Stimulated activated effector memory CD8-positive, alpha-beta T cell treated with anti-CD3 and anti-CD28 coated beads, Interleukin-12 subunit alpha, Interleukin-12 subunit beta, amount 100 ng/mL, for 72 hours (primary cell): ENCODE measurements around the gene HADHA.

ENCODE experiments used
- ATAC-seq: fragments of 150-1000 bp; cut with Tn5 transposase; 2 replicates; pipeline ENCODE4 v1.10.0; 2021
- DNase-seq, 2 donors: peaks; one replicate each; pipeline ENCODE4 v3.0.0; 2021 to 2022; ENCODE audit warnings: low spot score in 2 of 2
- H3K27ac Mint-ChIP-seq: one replicate; pipeline ENCODE4 v1.8.0; 2022; ENCODE audit warnings: mild to moderate bottlenecking, mixed read lengths
- H3K36me3 Mint-ChIP-seq: one replicate; pipeline ENCODE4 v1.8.0; 2022; ENCODE audit warnings: mild to moderate bottlenecking, mixed read lengths
- H3K4me1 Mint-ChIP-seq: one replicate; pipeline ENCODE4 v1.8.0; 2022; ENCODE audit warnings: mixed read lengths
- H3K4me3 Mint-ChIP-seq: one replicate; pipeline ENCODE4 v1.8.0; 2022; ENCODE audit warnings: mild to moderate bottlenecking, mixed read lengths
- H3K9me3 Mint-ChIP-seq: one replicate; pipeline ENCODE4 v1.8.0; 2022; ENCODE audit warnings: mixed read lengths

Gene HADHA

DNA sequence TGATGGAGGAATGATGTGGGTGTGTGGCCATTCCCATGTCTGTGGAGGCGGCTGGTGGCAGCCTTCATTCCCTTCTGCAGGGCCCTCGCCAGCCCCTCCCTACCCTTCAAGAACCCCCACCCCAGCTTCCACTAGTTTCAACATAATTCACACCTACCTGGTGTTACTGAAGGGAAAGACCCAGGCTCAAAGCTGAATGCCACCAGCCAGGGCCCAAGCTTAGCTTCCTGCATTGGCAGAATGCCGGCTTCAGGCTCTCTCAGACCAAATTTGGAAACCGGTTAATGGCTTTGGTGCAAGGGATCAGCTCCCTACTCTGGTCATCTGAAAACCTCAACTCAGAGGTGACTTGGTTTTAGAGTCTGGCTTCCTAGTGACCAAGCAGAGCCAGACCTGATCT lies 54.7 kb downstream of the HADHA start:
- Mint-ChIP-seq H3K4me1 (peaks cover 15% of the 10 kb centered on the region), H3K36me3 (peaks cover 39% of the 10 kb centered on the region), H3K9me3 (no peaks in the 10 kb centered on the region), H3K4me3 (no peak overlapping the region), H3K27ac (peak overlapping the region; percentile 3)
- no peak for ATAC-seq
- DNase-seq = no peak

DNA sequence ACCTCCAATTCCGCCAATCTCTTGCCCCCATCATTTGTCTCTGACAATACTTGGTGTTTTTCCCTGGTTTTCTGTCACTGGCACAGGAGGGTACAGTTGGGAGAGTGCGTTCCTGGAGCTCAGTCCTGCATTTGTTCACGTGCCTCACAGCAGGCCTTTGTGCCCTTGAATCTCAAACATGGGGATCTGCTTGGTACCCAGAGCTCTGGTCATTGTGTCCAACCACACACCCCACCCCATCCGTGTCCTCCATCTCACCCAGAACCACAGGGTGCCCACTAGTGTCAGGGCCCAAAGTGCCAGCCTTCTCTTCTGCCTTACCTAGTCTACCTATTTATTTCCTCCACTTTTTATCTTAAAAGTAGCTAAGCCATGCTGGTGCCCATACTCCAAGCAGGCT lies 55.3 kb downstream of the HADHA start:
- Mint-ChIP-seq H3K9me3 (no peaks in the 10 kb centered on the region), H3K36me3 (peaks cover 33% of the 10 kb centered on the region), H3K4me1 (peaks cover 15% of the 10 kb centered on the region), H3K27ac (peak overlapping the region; percentile 3), H3K4me3 (no peak overlapping the region)
- DNase-seq = no peak
- ATAC-seq = no peak

DNA sequence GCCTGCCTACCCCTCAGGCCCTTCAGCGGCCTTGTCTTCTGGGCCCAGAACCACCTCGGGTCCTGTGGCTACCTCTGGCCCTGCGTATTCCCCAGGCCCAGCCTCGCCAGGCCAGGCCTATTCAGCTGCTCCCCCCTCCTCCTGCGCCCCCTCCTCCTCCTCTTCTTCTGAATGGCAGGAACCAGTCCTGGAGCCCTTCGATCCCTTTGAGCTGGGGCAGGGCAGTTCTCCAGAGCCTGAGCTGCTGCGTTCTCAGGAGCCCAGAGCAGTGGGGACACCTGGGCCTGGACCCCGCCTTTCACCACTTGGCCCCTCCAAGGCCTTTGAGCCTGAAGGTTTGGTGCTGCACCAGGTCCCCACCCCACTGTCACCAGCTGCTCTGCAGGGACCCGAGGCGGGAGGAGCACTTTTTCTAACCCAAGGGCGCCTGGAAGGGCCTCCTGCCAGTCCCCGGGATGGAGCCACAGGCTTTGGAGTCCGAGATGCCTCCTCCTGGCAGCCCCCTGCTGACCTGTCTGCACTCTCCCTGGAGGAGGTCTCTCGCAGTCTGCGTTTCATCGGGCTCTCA lies 56.8 kb downstream of the HADHA start:
- Mint-ChIP-seq H3K9me3 (no peaks in the 10 kb centered on the region), H3K4me3 (no peak overlapping the region), H3K4me1 (peaks cover 11% of the 10 kb centered on the region), H3K36me3 (peaks cover 18% of the 10 kb centered on the region), H3K27ac (peak overlapping the region; percentile 3)
- no peak for ATAC-seq
- DNase-seq = no peak

DNA sequence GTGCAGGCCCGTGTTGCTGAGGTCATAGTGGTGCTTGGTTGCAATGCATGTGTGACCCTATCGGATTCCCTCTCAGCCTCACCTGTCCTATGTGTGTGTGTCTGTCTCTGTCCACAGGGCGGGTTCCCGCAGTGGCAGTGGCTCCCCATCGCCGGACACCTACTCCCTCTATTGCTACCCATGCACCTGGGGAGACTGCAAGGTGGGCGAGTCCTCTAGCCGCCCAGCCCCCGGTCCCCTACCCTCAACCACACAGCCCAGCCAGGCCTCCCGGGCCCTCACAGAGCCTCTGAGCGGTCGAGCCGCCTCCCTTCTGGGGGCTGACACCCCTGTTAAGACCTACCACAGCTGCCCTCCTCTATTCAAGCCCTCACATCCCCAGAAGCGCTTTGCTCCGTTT lies 57.3 kb downstream of the HADHA start:
- H3K36me3 Mint-ChIP-seq = peaks cover 13% of the 10 kb centered on the region
- peaks cover 11% of the 10 kb centered on the region for H3K4me1 Mint-ChIP-seq
- no peak for DNase-seq
- H3K4me3 Mint-ChIP-seq = no peak overlapping the region
- no peaks in the 10 kb centered on the region for H3K9me3 Mint-ChIP-seq
- no peak overlapping the region for H3K27ac Mint-ChIP-seq
- no peak for ATAC-seq

DNA sequence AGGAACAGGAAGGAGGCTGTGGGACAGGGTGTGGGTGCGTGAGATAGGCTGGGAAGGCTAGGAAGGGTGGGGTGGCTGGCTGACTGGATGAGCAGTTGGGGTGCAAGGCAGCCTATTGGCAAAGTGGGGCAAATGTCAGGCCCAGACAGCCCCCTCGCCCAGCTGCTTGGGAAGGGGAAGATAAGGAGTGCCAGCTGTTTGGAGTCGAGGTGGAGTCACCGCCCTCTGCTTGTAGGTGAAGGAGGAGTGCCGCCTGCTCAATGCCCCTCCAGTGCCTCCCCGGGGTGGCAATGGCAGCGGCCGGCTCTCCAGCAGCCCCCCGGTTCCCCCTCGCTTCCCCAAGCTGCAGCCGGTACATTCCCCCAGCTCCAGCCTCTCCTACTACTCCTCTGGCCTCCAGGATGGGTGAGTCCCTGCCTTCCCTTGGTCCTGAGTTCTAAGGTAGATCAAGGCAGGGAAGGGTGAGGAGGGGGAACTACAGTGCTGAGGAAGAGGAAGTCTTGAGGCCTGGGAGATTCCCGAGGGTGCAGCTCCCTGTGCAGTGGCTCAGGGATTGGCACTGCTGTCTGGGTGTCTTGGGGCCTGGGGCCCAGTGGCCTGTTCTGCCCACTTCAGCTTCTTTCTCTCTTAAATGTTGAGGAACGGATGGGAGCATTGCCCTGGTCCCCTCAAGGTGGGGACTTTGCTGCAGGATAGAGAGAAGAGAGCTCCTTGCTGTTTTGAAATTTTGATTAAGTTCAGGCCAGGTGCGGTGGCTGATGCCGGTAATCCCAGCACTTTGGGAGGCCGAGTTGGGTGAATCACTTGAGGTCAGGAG lies 58.3 kb downstream of the HADHA start:
- H3K4me3 Mint-ChIP-seq = peak overlapping the region; percentile 60
- DNase-seq (no peak), ATAC-seq (no peak)
- no peak overlapping the region for H3K27ac Mint-ChIP-seq
- H3K9me3 Mint-ChIP-seq = no peaks in the 10 kb centered on the region
- H3K4me1 Mint-ChIP-seq = peaks cover 11% of the 10 kb centered on the region
- peaks cover 6% of the 10 kb centered on the region for H3K36me3 Mint-ChIP-seq

DNA sequence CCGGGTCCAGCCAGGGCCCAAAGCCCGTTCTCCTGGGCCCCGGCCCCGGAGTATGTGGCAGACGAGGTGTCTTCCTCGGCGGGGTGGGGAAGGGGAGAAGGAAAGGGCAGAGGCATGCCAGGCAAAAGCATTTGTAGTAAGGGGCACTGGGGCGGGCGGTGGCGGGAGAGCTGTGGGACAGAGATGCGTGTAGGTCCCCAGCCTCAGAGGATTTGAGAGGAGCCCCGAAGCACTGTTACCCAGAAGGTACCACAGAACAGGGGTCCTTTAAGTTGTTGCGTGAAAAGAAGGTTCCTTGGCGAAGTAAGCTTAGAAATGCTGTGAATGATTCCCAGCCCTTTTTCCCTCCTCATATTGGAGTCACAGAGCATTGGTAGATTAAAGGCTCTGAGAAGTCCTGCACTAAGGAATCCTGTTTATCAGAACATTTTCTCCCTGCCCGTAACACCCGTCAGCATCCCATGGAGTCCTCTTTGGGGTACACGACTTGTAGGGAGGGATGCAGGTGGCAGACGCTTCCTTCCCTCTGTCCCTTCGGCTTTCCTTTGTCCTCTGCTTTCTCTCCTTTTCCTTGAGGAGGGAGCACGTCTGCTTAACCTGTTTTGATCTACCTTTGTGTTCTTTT lies 59.0 kb downstream of the HADHA start:
- DNase-seq (no peak), ATAC-seq (no peak)
- Mint-ChIP-seq H3K36me3 (no peaks in the 10 kb centered on the region), H3K4me3 (peak overlapping the region; percentile 60), H3K9me3 (no peaks in the 10 kb centered on the region), H3K4me1 (peaks cover 11% of the 10 kb centered on the region), H3K27ac (peak overlapping the region; percentile 60)

DNA sequence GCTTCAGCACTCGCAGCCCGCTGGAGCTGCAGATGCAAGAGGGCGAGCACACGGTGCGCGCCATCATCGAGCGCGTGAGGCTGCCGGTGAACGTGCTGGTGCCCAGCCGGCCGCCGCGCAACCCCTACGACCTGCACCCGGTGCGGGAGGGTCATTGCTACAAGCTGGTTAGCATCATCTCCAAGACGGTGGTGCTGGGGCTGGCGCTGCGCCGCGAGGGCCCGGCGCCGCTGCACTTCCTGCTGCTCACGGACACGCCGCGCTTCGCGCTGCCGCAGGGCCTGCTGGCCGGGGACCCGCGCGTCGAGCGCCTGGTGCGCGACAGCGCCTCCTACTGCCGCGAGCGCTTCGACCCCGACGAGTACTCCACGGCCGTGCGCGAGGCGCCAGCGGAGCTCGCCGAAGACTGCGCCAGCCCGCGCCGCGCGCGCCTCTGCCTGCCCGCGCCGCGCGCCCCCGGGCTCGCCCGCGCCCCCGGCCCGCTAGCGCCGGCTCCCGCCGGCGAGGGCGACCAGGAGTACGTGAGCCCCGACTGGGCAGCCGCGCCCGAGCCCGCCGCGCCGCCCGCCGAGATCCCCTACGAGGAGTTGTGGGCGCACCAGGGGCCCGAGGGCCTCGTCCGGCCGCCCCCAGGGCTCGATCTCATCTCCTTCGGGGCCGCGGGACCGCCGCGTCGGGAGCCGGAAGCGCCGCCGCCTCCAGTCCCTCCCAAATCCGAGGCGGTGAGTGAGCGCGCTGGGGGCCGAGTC lies 59.7 kb downstream of the HADHA start:
- peak overlapping the region; percentile 60 for H3K27ac Mint-ChIP-seq
- H3K4me1 Mint-ChIP-seq = peaks cover 16% of the 10 kb centered on the region
- peak; percentile 83 to 88 for DNase-seq
- peak; percentile 95 for ATAC-seq
- peak overlapping the region; percentile 60 for H3K4me3 Mint-ChIP-seq
- H3K9me3 Mint-ChIP-seq = no peaks in the 10 kb centered on the region
- H3K36me3 Mint-ChIP-seq = no peaks in the 10 kb centered on the region

DNA sequence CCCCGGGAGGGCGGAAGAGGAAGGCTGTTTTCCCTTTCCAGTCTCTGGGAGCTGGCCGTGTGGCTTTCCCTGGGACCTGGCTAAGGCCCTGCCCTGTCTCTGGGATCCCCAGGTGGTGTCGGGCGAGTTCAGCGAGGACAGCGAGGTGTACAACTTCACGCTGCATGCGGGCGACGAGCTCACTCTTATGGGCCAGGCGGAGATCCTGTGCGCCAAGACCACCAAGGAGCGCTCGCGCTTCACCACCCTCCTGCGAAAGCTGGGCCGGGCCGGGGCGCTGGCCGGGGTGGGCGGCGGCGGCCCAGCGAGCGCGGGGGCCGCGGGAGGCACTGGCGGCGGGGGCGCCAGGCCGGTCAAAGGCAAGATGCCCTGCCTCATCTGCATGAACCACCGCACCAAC lies 60.3 kb downstream of the HADHA start:
- DNase-seq (no peak), ATAC-seq (no peak)
- no peaks in the 10 kb centered on the region for H3K9me3 Mint-ChIP-seq
- H3K4me1 Mint-ChIP-seq = peaks cover 21% of the 10 kb centered on the region
- H3K27ac Mint-ChIP-seq = no peak overlapping the region
- no peaks in the 10 kb centered on the region for H3K36me3 Mint-ChIP-seq
- peak overlapping the region; percentile 60 for H3K4me3 Mint-ChIP-seq

DNA sequence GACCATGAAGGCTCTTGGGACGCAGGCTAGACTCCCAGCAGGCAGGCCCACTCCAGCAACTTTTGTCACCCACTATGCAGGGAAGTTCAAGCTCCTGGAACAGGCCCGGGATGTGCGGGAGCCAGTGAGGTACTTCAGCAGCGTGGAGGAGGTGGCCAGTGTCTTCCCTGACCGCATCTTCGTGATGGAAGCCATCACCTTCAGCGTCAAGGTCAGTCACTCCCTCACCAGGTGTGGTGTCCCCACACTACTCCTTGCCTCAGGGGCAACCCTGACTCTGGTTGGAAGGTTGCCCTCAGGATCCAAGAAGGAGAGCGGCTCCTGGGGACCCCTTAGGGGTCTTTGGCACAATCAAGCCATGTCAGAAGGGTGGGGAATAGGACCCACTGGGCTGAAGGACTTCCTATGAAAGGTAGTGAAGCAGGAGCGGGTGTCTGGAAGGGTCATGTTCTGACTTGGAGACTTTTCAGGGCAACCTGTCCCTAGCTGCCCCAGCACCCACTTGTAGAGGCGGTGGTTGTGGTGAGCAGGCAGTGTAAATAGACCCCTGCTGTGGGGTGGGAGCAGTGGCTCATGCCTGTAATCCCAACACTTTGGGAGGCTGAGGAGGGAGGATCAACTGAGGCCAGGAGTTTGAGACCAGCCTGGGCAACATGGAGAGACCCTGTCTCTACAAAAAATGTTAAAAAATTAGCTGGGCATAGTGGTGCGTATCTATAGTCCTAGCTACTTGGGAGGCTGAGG lies 61.4 kb downstream of the HADHA start:
- peaks cover 23% of the 10 kb centered on the region for H3K4me1 Mint-ChIP-seq
- H3K27ac Mint-ChIP-seq = no peak overlapping the region
- no peaks in the 10 kb centered on the region for H3K36me3 Mint-ChIP-seq
- H3K4me3 Mint-ChIP-seq = peak overlapping the region; percentile 60
- DNase-seq (no peak), ATAC-seq (no peak)
- no peaks in the 10 kb centered on the region for H3K9me3 Mint-ChIP-seq

DNA sequence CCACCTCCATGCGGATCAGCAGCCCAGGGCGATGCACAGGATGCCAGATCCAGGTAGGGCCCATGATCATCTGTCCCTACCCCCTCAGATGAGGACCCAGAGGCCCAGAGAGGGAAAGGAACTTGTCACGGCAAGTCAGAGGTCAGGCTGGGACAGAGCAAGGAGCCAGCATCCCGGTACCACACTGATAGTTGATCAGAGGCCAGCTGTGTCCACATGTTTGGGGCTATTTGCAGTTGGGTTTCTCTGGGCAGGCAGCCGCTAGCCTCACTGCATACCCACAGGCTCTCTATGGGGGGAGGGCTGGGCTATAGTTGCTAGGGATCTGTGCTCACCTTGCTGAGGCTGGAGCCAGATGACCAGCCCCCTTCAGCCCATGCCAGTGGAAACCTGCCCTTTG lies 62.0 kb downstream of the HADHA start:
- DNase-seq (no peak), ATAC-seq (no peak)
- H3K36me3 Mint-ChIP-seq = no peaks in the 10 kb centered on the region
- no peak overlapping the region for H3K4me3 Mint-ChIP-seq
- H3K9me3 Mint-ChIP-seq = no peaks in the 10 kb centered on the region
- H3K4me1 Mint-ChIP-seq = peaks cover 23% of the 10 kb centered on the region
- no peak overlapping the region for H3K27ac Mint-ChIP-seq

DNA sequence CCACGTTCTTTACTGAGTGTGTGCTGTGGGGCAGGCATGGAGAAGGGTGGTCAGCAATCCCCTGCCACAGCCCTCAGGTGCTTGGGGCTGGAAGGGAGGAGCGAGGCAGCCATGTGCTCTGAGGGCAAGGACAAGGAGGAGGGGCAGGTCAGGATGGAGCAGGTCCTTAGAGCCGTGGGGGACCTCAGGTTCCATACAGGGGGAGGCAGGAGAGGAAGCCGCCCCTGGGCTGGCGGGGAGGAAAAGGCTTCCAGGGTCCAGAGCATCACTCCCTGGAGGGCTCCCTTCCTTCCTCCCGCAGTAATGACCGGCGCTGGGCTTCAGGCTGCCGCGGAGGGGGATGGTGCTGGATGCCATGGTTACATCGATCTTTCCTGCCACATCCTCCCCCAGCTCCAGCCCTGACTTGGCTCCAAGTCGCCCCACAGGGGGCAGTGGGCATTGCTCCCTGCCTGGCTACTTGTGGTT lies 65.0 kb downstream of the HADHA start:
- DNase-seq (no peak), ATAC-seq (no peak)

DNA sequence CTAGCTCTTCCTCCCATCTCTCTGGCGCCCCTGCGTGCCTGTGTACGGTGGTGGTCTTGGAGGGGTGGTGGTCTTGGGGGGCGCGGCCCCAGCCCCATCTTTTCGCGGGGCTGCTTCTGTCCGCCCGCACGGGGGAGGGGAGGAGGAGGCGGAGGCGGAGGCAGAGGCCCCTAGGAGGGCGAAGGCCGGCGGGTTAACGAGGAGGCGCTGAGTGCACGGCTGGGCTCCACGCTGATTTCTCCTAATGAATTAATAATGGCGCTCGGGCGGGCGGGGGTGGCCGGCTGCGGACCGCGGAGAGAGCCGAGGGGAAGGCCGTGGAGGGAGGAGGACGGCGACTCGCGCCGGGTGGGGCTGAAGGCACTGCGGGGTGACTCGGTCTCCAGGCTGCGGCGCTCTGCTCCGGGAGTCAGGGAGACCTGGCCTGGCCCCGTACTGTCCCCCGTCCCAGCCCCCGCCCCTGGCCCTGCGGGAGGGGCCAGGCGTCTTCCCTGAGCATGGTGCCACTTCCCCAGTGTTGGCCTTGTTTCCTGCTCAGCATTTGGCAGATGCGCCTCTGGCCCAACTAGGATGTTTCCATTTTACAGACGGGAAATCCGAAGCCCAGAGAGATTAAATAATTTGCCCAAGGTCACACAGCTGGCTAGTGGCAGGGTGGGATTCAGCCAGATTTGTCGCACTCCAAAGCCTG lies 65.5 kb downstream of the HADHA start:
- H3K27ac Mint-ChIP-seq = peak overlapping the region; percentile 57
- H3K4me1 Mint-ChIP-seq = peaks cover 20% of the 10 kb centered on the region
- peak overlapping the region; percentile 63 for H3K4me3 Mint-ChIP-seq
- H3K9me3 Mint-ChIP-seq = no peaks in the 10 kb centered on the region
- DNase-seq = peak in 1 of 2 donors; percentile 55
- no peaks in the 10 kb centered on the region for H3K36me3 Mint-ChIP-seq
- peak; percentile 23 for ATAC-seq

More for the DNA sequence above, 65.0 kb downstream of the HADHA start:
- Mint-ChIP-seq H3K9me3 (no peaks in the 10 kb centered on the region), H3K4me1 (peaks cover 15% of the 10 kb centered on the region), H3K36me3 (no peaks in the 10 kb centered on the region), H3K4me3 (peak overlapping the region; percentile 63), H3K27ac (peak overlapping the region; percentile 57)

DNA sequence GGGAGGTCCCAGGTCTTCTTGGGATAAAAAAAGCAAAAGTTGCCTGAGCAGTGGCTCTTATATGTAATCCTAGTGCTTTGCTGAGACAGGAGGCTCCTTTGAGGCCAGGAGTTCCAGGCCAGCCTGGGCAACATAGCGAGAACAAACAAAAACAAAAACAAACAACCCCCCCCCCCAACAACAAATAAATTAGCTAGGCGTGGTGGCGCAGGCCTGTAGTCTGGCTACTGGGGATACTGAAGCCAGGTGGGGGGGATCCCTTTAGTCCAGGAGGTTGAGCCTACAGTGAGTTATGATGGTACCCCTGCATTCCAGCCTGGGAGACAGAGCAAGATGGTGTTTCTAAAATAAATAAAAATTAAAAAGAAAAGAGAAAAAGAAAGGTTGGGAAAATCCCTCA lies 66.2 kb downstream of the HADHA start:
- ATAC-seq (no peak), DNase-seq (no peak)
- no peaks in the 10 kb centered on the region for H3K36me3 Mint-ChIP-seq
- H3K4me3 Mint-ChIP-seq = peak overlapping the region; percentile 63
- no peaks in the 10 kb centered on the region for H3K9me3 Mint-ChIP-seq
- no peak overlapping the region for H3K27ac Mint-ChIP-seq
- H3K4me1 Mint-ChIP-seq = peaks cover 20% of the 10 kb centered on the region

DNA sequence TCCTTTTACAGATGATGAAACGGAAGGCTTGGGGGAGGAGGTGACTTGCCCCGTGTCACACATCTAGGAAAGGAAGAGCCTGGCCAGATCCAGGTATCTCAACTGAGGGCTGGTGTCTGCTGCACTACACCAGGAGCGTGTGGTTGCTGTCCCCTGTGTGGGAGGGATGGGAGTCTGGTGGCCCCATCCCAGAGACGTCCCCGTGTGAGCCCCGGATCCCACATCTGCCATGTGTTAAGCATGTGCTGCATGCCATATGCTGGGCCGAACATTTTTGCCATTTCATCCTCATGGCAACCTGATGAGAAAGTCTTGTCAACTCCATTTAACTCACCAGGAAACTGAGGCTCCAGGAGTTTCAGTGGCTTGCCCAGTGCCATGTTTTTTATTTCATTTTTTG lies 67.3 kb downstream of the HADHA start:
- H3K9me3 Mint-ChIP-seq = no peaks in the 10 kb centered on the region
- no peak for DNase-seq
- H3K4me1 Mint-ChIP-seq = peaks cover 23% of the 10 kb centered on the region
- H3K27ac Mint-ChIP-seq = no peak overlapping the region
- no peaks in the 10 kb centered on the region for H3K36me3 Mint-ChIP-seq
- no peak for ATAC-seq
- no peak overlapping the region for H3K4me3 Mint-ChIP-seq
